Immature natural killer cell (primary cell): ENCODE results near the gene CPT1A. TPM values are rescaled to one million over a fixed set of nuclear protein-coding genes. Genes with fewer than 3 reads are reported as not detected.
A peak's percentile ranks its signal among the peaks of the same experiment; 100 is the strongest.

Experiments used
- DNase-seq, 3 donors: peaks; one replicate each; pipeline ENCODE4 v3.0.0; 2022; ENCODE audit warnings: mixed read lengths in 1 of 3
- H3K27ac Mint-ChIP-seq, 6 donors: one replicate each; pipeline ENCODE4 v1.8.0; 2020; ENCODE audit warnings: mixed read lengths in 6 of 6, mild to moderate bottlenecking in 5 of 6, inconsistent platforms in 4 of 6, moderate library complexity in 3 of 6
- H3K27me3 Mint-ChIP-seq, 3 donors: one replicate each; pipeline ENCODE4 v1.8.0; 2020 to 2021; ENCODE audit warnings: low read depth in 3 of 3, mild to moderate bottlenecking in 3 of 3, mixed read lengths in 3 of 3, moderate library complexity in 3 of 3, inconsistent platforms in 1 of 3
- H3K36me3 Mint-ChIP-seq, 3 donors: one replicate each; pipeline ENCODE4 v1.8.0; 2020; ENCODE audit warnings: mixed read lengths in 3 of 3, inconsistent platforms in 2 of 3, mild to moderate bottlenecking in 2 of 3
- H3K4me1 Mint-ChIP-seq, 2 donors: one replicate each; pipeline ENCODE4 v1.8.0; 2020; ENCODE audit warnings: inconsistent platforms in 2 of 2, mild to moderate bottlenecking in 2 of 2, mixed read lengths in 2 of 2, moderate library complexity in 1 of 2
- H3K4me3 Mint-ChIP-seq, 5 donors: one replicate each; pipeline ENCODE4 v1.8.0; 2020; ENCODE audit warnings: mild to moderate bottlenecking in 5 of 5, mixed read lengths in 5 of 5, inconsistent platforms in 3 of 5, moderate library complexity in 3 of 5
- H3K9me3 Mint-ChIP-seq, 6 donors: one replicate each; pipeline ENCODE4 v1.8.0; 2020; ENCODE audit warnings: mild to moderate bottlenecking in 6 of 6, mixed read lengths in 6 of 6, inconsistent platforms in 4 of 6, moderate library complexity in 3 of 6
- polyA plus RNA-seq, 3 donors: library from polyadenylated mRNA; unstranded; fragments of 300-500 nt; fragmentation: Illumina TruSeq; gene quantifications; one replicate each; pipeline ENCODE4 v1.2.3, GENCODE V29; 2021

Gene CPT1A
- polyA plus RNA-seq, 3 donors from 2014 or later: 6.4 to 20.3 (median 8.0) TPM

DNA sequence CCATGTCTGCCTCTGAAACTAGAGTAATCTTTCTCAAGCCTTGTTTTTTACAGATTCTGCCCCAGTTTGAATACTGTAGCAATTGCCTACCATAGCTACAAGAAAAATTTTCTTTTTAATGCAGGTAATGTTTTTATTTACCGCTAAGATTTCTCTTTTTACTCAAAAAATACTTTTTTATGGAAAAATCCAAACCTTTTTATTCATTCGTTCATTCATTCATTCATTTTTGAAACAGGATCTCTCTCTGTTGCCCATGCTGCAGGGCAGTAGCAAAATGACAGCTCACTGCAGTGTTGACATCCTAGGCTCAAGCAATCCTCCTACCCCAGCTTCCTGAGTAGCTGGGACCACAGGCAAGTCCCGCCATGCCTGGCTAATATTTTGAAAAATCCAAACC is 2.7 kb upstream of the CPT1A start:
- Mint-ChIP-seq H3K36me3 (no peaks in the 10 kb centered on the region), H3K4me1 (peaks cover 36 to 40% of the 10 kb centered on the region in 2 donors), H3K4me3 (peak overlapping the region; percentile 94 to 99 (median 96)), H3K27me3 (peaks cover 10 to 22% (median 21%) of the 10 kb centered on the region in 3 donors), H3K9me3 (no peaks in the 10 kb centered on the region), H3K27ac (peak overlapping the region; percentile 23 to 93 (median 60))
- no peak for DNase-seq

DNA sequence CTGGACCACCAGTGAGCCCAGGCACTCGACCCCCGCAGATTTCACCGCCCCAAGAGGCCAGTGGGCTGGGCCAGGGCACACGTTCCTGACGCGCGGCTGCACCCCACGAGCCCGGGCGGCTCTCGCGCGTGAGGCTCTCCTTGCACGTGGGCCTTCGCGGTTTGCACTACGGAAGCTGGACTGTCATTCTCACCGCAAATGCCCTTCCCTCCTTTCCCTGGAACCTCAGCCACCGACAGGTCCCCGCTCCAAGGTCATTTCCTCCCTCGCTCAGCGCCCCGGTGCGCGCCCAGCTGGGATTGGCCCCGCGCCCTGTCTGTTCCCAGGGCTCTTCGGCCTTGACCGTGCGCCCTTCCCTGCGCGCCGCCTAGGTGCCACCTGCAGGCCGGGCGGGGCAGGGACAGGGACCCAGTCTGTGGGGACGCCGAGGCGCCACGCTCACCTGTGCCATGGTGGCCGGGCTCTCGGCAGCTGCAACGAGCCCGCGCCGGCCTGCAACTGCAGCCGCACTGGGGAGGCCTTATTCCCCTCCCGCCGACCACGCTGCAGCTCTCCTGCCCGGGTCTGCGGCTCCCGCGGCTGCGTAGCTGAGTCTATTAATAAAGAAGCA is 2.1 kb upstream of the CPT1A start:
- Mint-ChIP-seq H3K27ac (peak overlapping the region; percentile 81 to 96 (median 93)), H3K4me3 (peak overlapping the region; percentile 94 to 99 (median 96)), H3K4me1 (peaks cover 40 to 45% of the 10 kb centered on the region in 2 donors), H3K27me3 (peaks cover 15 to 28% (median 18%) of the 10 kb centered on the region in 3 donors), H3K9me3 (no peaks in the 10 kb centered on the region), H3K36me3 (no peaks in the 10 kb centered on the region)
- peak; percentile 63 to 65 (median 65) for DNase-seq

DNA sequence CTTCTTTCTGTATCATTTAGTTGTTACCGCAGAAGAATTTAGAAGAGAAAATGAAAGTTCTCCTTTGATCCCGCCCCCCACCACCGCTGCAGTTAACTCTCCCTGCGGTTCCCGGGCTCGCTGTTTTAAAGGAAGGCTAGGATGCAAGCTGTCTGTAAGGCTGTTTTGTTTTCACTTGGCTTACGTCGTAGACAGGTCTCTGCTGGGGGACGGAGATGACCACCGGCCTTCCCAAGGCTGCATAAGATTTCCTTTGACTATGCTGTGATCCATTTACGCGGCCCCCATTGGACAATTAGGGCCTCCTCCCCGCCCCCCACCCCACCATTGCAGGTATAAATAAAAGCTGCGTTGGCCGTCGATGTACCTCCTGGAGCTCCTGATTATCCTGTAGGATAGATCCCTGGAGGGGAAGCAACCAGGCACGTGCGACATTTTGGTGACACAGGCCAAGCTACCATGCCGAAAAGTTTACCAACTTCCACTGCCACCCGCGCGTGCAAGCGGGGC is 1.4 kb upstream of the CPT1A start:
- Mint-ChIP-seq H3K27me3 (peaks cover 15 to 34% (median 18%) of the 10 kb centered on the region in 3 donors), H3K36me3 (no peaks in the 10 kb centered on the region), H3K4me1 (peaks cover 46 to 52% of the 10 kb centered on the region in 2 donors), H3K4me3 (peak overlapping the region; percentile 94 to 99 (median 96)), H3K9me3 (no peaks in the 10 kb centered on the region), H3K27ac (peak overlapping the region; percentile 81 to 96 (median 93))
- DNase-seq: peak; percentile 57 to 63 (median 62)

DNA sequence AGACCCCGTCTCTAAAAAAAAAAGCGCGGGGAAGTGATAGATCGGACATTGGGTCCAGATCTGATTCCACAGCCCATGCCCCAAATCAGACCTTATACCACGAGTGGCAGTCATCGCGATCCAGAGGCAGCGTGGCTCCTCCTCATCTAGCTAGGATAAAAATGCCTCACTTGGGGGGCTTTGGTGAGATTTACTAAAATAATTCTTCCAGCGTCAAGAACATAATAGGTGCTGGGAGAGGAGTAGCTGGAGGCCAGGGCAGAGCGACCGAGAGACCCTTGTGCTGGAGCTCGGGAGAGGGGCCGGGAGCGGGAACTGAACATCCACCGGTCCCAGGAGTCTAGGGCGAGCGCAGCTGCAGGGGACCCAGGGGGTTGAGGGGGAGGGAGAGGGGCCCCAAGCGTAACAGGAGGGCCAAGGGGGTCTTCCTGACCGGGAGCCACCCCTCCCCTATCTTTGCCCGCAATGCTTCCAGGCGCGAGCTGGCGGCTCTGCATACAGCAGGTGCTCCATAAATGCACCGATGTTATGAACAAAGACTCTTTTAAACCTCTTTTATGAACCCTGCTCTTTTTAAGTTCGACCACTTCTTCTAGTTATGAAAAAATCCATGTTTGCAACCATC is 823 bp upstream of the CPT1A start:
- H3K4me3 Mint-ChIP-seq: peak overlapping the region; percentile 94 to 99 (median 96)
- H3K27ac Mint-ChIP-seq: peak overlapping the region; percentile 81 to 96 (median 93)
- H3K27me3 Mint-ChIP-seq: peaks cover 16 to 39% (median 19%) of the 10 kb centered on the region in 3 donors
- no peaks in the 10 kb centered on the region for H3K36me3 Mint-ChIP-seq
- no peaks in the 10 kb centered on the region for H3K9me3 Mint-ChIP-seq
- DNase-seq: no peak
- peaks cover 51 to 58% of the 10 kb centered on the region in 2 donors for H3K4me1 Mint-ChIP-seq

DNA sequence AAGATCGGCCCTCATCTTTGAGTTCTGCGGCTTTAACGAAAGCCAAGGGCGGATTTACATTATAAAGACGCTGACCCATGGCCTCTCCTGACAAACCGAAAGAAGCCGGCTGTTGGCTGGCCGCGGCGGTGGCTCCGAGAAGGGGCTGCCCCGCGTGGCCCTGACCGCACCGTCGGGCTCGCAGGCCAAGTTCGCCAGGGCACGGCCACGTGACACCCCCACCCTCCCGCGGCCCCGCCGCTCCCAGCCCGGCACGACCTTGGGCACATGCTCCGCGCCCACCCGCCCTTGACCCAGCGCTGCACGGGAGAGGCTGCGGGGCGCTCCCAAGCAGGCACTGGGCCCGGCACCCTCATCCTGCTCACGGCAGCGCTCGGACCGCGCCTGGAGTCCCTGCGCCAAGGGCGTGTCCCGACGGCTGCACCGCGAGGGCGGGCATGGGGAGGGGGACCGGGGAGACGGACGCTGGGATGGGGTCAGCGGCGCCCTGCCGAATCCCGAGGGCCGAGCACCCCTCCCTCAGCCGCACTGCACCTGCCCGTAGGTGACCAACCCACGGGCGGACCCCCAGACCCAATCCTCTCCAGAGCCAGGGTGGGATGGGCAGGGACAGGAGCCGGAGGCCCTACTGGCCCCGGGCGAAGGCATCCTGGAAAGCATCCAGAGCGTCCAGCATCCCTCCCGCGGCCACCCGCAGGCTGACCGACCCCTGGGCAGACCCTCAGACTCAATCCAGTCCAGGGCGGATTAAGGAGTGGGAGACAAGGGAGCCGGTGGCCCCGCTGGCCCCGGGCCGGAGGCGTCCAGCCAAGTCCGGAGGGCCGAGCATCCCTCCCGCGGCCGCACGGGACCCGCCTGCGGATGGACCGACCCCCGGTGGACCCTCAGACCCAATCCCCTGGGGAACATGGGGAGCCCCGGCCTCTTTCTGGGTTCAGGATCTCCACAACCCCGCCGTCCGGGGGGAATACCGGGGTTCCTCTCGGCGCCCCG is 759 bp downstream of the CPT1A start:
- Mint-ChIP-seq H3K4me1 (peaks cover 62 to 72% of the 10 kb centered on the region in 2 donors), H3K27me3 (peaks cover 16 to 41% (median 20%) of the 10 kb centered on the region in 3 donors), H3K27ac (peak overlapping the region; percentile 92 to 97 (median 96)), H3K4me3 (peak overlapping the region; percentile 86 to 92 (median 89)), H3K36me3 (no peaks in the 10 kb centered on the region), H3K9me3 (no peaks in the 10 kb centered on the region)
- peak; percentile 53 to 67 (median 61) for DNase-seq

DNA sequence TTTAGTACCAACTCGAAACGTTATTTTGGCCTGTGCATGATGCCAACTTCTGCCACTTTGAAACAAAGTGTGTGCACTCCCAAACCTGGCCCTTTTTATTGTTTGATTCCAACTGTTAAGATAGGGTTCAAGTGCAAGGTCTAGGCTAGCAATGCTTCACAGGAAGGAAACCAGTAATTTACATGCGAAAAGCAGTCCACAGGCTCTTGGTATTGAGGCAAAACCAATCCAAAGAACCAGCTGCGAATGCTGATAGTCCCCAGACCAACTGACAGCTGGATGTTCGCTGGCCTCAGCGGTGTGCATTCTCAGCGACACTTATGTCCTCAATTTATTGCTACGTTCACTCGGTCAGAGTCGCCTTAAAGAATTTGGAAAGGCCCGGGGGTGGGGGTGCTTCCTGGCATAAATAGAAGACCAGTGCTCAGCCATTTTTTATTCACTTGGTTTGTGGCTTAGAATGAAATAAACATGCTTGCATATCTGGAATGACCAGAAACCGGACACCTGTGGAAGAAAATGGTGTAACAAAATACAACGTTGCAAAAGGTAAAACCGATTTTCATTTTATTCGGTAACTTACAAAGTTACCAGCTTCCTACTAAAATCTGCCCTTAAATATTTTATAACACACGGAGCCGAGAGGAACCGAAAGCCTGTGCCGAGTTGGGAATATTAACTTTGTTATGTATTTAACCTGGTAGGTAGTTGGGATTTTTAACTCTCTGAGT is 1.6 kb downstream of the CPT1A start:
- DNase-seq: peak; percentile 29 to 36 (median 35)
- Mint-ChIP-seq H3K9me3 (no peaks in the 10 kb centered on the region), H3K4me3 (peak overlapping the region; percentile 86 to 92 (median 89)), H3K27me3 (peaks cover 16 to 38% (median 20%) of the 10 kb centered on the region in 3 donors), H3K36me3 (no peaks in the 10 kb centered on the region), H3K27ac (peak overlapping the region; percentile 92 to 97 (median 96)), H3K4me1 (peaks cover 71 to 81% of the 10 kb centered on the region in 2 donors)

DNA sequence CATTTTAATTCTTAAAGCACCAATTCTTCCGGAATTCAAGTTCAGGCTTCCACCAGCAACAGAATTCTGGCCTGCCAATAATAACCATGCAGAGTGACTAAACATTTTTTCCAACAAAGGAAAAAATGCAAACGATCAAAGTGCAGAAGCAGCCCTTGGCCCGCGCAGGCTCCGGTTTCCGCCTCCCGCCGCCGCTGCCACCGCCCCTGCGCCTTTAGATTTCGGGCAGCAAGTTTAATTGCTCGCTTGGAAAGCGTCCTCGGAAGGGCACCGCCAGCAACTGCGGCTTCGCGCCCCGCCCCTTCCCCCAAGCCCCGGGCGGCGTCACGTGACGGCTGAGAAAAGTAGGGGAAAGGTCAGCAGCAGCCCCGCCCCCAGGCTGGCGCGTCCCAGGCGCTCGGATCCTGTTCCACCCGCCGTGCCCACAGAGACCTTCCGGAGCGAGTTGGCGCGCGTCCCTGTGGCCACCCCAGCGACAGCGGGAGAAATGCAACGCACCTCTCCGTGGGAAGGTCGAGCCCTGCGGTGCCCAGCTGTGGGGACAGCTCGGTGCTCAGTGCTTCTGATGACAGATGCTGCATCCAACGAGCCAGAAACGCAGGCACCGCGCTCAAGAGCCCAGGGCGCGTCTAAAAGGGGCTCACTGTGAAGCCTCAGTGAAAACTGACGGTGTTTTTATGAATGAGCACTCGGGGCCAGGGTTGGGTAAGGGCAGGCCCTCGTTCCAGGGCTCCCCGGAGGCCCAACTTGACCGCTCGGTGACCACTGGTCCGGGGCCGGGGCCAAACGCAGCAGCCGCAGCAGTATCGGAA is 2.5 kb downstream of the CPT1A start:
- Mint-ChIP-seq H3K27ac (peak overlapping the region; percentile 92 to 97 (median 96)), H3K9me3 (no peaks in the 10 kb centered on the region), H3K4me3 (peak overlapping the region; percentile 86 to 92 (median 89)), H3K4me1 (peaks cover 69 to 83% of the 10 kb centered on the region in 2 donors), H3K36me3 (no peaks in the 10 kb centered on the region), H3K27me3 (peaks cover 16 to 38% (median 20%) of the 10 kb centered on the region in 3 donors)
- peak; percentile 94 to 95 (median 95) for DNase-seq

DNA sequence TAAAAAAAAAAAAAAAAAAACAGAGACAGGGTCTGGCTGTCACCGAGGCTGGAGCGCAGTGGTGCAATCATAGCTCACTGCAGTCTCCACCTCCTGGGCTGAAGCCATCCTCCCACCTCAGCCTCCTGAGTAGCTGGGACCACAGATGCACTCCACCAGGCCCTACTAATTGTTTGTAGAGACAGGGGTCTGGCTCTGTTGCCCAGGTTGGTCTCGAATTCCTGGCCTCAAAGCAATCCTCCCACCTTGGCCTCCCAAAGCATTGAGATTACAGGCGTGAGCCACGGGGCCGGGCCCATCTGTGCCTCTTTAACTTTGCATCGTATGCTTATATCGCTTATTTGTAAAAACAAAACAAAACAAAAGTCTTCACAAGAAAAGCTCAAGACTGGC is 3.1 kb downstream of the CPT1A start:
- Mint-ChIP-seq H3K9me3 (no peaks in the 10 kb centered on the region), H3K4me3 (peak overlapping the region; percentile 86 to 92 (median 89)), H3K27me3 (peaks cover 16 to 35% (median 18%) of the 10 kb centered on the region in 3 donors), H3K36me3 (no peaks in the 10 kb centered on the region), H3K4me1 (peaks cover 63 to 76% of the 10 kb centered on the region in 2 donors), H3K27ac (peak overlapping the region; percentile 92 to 97 (median 96))
- DNase-seq: peak; percentile 46 to 51 (median 48)

DNA sequence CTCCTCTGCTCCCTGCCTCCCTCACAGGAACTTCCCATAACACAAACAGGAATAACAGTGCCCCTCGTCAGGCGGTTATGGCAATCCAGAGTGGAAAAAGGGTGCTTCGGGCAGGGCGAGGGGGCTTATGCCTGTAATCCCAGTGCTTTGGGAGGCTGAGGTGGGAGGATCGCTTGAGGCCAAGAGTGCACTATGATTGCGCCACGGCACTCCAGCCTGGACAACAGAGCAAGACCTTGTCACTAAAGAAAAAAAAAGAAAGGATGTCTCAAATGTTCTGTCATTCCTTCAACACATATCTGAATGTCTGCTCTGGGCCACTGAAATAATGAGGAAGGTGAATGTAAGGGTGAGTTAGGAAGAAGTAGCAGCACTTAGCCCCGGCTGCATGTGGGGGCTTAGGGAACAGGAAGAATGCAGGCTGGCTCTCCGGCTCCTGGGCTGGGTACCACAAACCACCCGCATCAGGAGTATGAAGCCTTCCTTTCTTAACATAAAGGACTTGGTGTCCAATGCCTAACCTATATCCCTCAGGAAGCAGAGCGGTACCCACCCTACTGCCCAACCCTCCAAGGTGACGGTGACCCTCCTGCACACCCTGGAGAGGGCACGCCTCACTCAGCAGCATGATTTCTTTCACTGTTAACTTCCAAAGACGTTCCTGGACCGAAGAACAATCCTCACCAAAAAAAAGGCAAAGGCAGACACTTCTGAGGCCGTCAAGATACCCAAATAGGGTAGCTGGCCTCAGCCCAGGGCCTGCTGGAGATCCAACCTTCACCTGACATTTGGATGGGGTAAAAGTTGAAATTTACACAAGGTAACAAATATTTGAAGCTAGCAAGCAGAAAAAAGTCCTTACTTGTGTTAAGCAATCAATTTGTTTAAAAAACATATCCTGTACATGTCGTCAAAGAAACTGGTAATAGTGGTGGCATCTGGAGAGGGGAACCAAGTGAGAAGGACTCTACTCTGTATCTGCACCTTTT is 3.8 kb downstream of the CPT1A start:
- Mint-ChIP-seq H3K4me1 (peaks cover 58 to 69% of the 10 kb centered on the region in 2 donors), H3K36me3 (no peaks in the 10 kb centered on the region), H3K27me3 (peaks cover 14 to 33% (median 18%) of the 10 kb centered on the region in 3 donors)

DNA sequence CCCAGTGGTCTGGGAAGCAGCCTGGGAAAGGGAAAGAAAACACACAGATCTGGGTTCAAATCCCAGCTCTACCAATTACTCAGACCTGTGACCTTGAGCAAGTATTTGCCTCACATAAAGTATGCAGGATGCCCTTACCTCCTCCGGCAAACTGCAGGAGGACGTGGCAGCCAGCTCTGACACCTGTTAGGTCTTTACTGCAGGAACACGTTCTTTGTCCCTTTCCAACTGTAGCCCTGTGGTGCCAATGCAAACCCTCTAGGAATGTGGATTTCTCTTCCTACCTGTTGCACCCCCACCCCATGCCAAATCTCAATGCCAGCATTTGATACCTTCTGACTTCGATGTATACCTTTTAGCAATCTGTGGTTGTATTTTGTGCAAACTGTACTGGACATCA is 6.0 kb downstream of the CPT1A start:
- H3K36me3 Mint-ChIP-seq: peaks cover 0 to 3% (median under 1%) of the 10 kb centered on the region in 3 donors
- peak overlapping the region in 4 of 6 donors; percentile 50 to 96 (median 85) for H3K27ac Mint-ChIP-seq
- peak overlapping the region in 1 of 5 donors; percentile 10 for H3K4me3 Mint-ChIP-seq
- no peaks in the 10 kb centered on the region for H3K9me3 Mint-ChIP-seq
- no peak for DNase-seq
- H3K27me3 Mint-ChIP-seq: peaks cover 8 to 29% (median 16%) of the 10 kb centered on the region in 3 donors
- peaks cover 65 to 68% of the 10 kb centered on the region in 2 donors for H3K4me1 Mint-ChIP-seq

More for the DNA sequence above, 3.8 kb downstream of the CPT1A start:
- no peak for DNase-seq
- H3K27ac Mint-ChIP-seq: peak overlapping the region; percentile 92 to 97 (median 96)
- H3K9me3 Mint-ChIP-seq: no peaks in the 10 kb centered on the region
- H3K4me3 Mint-ChIP-seq: peak overlapping the region; percentile 76 to 92 (median 89)

DNA sequence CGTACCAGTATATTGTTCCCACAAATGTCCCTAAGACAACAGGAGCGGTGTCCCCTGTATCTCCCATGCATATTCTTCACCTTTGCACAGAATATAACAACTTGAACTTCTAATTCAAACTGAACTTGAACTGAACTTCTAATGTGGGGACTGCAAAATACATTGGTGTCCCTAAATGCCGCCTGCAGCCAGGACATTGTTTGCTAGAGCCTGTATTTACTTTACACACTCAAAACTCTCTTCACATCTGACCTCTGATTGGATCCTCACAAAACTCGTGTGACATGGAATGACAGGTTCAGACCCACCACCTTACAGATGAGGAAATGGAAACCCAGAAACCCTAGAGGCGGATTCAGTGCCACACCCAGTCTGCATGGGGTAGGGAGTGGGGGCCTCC is 6.4 kb downstream of the CPT1A start:
- no peak for DNase-seq
- H3K27me3 Mint-ChIP-seq: peaks cover 7 to 25% (median 16%) of the 10 kb centered on the region in 3 donors
- H3K36me3 Mint-ChIP-seq: peaks cover 0 to 3% (median 3%) of the 10 kb centered on the region in 3 donors
- no peaks in the 10 kb centered on the region for H3K9me3 Mint-ChIP-seq
- peak overlapping the region in 5 of 6 donors; percentile 40 to 96 (median 57) for H3K27ac Mint-ChIP-seq
- peaks cover 66 to 68% of the 10 kb centered on the region in 2 donors for H3K4me1 Mint-ChIP-seq
- no peak overlapping the region for H3K4me3 Mint-ChIP-seq
